CD1c-positive myeloid dendritic cell (primary cell): Measurements from ENCODE around the gene CXCL5.
"Not testable (repeated sequence)": the region's sequence is repeated elsewhere in the genome, so short reads cannot be mapped to it uniquely, and the experiment has no call there.

Experiments used
- DNase-seq: peaks from one replicate; pipeline ENCODE4 v3.0.0-alpha.2; 2016; ENCODE audit errors: extremely low spot score

Gene CXCL5

GRCh38 chr4:74015126-74015780 is 16.8 kb upstream of the CXCL5 start:
- DNase-seq, result no peak

- DNase-seq, result no peak
These were observed 15.9 kb upstream of the CXCL5 start for GRCh38 chr4:74014332-74014731.

DNA sequence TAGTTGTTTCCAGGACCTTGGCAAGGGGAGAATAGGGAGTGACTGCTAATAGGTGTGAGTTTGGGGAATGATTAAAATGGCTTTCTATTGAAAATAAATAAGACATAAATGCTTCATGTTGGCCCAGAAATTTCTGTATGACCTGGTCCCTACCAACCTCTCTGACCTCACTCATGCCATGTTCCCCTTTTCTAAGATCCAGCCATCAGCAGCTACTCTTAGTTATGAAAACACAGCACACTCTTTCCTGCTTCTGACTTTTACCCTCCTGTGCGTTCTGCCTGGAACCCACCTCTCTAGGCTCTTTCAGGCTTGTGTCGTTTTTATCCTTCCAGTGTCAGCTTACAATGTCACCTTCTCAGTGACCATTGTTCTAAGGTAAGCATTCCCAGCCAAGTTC is 14.8 kb upstream of the CXCL5 start:
- no peak for DNase-seq

DNA sequence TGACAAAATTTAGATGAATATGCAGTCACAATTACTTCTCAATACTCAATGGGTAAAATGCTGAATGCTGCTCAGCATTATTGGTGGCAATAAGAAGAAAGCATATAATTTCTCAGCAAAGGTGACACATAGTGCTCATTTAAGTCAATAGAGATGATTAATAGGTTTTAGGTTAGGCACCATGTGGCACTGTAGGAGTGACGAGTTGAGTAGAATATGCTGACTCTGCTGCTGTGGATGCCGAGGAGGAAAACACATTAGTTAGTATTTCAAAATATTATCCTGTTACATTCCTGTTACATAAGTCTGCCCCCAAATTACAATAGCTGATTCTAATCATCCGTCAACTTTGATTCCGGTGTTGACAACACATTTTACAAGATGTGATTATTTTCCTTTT is 13.7 kb upstream of the CXCL5 start:
- no peak for DNase-seq

DNA sequence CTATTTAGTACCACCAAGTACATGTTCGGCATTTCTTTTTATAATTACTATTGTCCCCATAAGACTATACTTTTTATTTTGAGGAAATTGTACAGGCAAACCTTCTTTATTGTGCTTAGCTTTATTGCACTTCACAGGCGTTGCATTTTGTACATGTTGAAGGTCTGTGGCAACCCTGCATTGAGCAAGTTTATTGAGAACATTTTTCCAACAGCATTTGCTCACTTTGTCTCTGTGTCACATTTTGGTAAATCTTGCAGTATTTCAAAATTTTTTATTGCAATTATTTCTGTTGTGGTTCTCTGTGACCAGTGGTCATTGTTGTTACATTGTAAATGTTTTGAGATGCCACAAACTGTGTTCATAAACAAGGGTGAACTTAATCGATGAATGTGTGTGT is 10.8 kb upstream of the CXCL5 start:
- no peak for DNase-seq

GRCh38 chr4:74006009-74006476 is 7.6 kb upstream of the CXCL5 start:
- DNase-seq, result no peak

- no peak for DNase-seq
These were observed 7.1 kb upstream of the CXCL5 start for GRCh38 chr4:74005528-74005927.

DNA sequence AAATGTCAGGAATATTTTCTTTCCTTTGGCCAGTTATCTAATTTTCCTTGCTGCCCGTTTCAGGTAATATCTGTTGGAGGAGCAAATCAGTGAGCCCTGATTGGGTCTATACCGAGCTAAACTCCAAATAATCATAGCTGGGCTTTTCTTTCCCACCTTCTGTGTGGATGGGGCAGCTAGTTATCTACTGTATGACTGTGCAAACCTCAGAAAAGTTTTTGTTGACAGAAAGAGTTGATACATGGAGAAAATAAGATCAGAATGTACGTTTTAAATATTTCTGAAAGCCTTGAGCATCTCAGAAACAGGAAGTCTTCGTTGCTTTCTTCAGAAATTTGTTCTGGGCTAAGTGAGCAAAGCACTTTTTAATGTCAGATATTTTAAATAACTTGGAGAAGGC is 6.2 kb upstream of the CXCL5 start:
- no peak for DNase-seq

DNA sequence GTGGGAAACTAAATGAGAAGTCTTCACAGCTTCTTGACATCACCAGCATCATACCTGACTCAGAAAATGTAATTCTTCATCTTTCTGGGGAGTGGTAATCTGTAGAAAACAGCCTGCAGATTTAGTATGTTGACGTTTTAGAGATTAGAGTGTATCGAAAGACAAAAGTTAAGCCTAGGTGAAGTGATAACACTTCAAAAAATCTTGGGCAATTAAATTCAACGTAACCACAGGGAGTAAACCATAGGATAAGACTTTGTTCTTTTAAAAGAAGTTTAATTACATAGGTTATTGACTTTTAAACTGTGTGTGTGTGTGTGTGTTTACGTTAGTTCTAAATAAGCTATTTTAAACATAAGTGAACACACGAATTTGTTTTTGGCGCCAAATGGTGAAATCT is 1.8 kb upstream of the CXCL5 start:
- no peak for DNase-seq

- no peak for DNase-seq
These were observed 6.4 kb downstream of the CXCL5 start for GRCh38 chr4:73992050-73992449.

GRCh38 chr4:73991742-73992000 is 6.8 kb downstream of the CXCL5 start:
- DNase-seq, result no peak

- no peak for DNase-seq
These were observed 7.3 kb downstream of the CXCL5 start for GRCh38 chr4:73990988-73991741.

- no peak for DNase-seq
These were observed 8.5 kb downstream of the CXCL5 start for GRCh38 chr4:73989928-73990327.

DNA sequence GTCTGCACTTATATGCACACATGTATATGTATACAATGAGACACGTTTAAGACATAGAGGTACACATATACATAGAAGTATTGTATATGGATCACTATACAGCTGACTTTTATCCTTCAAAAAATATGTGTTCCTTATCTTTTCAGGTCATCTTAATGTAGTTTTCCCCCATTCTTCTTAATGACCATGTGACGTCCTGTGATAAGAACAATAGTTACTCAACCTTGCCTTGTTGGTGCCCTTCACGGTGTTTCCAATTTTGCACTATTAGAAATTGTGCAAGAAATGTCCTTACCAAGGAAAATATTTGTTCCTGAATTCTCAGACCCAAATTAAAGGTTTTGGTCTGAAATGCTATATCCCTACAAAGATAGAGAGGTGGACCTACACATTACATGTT is 9.4 kb downstream of the CXCL5 start:
- DNase-seq, result no peak

- no peak for DNase-seq
These were observed 10.4 kb downstream of the CXCL5 start, which contains the start of gene PPBP for GRCh38 chr4:73988061-73988460. TSS of gene PPBP (minus strand) at chr4:73988190. CDS start at chr4:73988103, 87 bp downstream.

GRCh38 chr4:73985528-73985852 is 13.0 kb downstream of the CXCL5 start:
- DNase-seq, result no peak

DNA sequence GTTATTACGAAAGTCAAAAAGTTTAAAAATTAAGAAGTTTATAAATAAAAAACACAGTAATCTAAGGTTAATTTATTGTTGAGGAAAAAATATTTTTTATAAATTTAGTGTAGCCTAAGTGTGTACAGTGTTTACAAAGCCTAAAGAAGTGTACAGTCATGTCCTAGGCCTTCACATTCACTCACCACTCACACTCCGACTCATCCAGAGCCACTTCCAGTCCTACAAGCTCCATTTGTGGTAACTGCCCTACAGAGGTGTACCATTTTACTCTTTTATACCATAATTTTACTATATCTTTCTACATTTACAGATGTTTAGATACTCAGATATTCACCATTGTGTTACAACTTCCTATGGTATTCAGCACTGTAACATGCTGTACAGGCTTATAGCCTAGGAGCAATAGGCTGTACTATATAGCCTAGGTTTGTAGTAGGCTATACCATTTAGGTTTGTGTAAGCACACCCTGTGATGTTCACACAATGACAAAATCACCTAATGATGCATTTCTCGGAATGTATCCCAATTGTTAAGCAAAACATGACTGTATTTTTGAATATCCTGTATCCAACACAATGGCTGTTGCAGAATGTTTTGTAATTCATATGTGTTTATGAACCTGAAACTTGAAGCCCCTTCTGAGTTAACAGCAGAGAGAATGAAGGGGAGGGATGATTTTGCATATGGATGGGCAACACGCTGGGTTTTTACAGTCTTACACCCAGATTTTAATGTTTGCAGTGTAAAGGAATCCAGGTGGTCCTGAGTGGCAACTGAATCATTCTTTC is 13.5 kb downstream of the CXCL5 start:
- no peak for DNase-seq

DNA sequence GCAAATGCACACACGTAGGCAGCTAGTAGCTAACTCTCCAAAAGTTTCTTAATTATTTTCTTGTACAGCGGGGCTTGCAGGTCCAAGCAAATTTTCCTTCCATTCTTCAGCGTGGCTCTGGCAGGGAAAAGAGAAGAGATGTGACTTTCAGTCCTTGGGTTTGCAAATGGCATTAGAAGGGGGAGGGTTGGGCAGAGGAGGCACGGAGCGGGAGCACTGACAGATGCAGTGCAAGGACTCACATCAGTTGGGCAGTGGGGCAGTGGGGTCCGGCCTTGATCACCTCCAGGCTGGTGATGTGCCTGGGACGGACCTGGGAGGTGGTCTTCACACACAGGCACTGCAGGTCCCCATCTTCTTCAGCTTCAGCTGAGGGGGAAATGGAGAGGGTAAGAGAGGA is 17.3 kb downstream of the CXCL5 start:
- DNase-seq, result not testable (repeated sequence)

DNA sequence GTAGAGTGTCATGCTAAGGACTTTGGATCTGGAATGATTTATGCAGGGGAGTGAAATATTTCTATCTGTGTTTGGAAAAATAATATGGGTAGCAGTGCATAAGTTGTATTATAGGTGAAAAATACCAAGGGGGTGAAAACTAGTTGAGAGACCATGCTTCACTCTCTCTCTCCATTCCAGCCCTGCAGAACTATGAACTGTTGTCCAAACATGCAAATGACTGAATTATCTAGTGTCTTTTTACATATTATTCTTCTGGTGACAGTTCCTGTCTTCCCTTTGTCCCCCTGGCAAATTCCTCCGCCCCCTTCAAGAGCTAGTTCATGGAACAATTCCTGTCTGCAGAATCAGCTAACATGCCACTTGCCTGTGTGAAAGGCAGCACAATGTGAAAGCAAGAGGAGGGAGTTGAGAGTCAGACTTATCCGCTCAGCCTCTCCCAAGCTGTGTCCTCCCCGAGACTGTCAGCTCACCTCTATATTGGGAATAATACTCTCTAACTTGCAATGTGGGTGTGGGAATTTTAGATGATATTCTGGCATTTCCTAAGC is 19.0 kb downstream of the CXCL5 start:
- no peak for DNase-seq

- DNase-seq, result no peak
These were observed 19.6 kb downstream of the CXCL5 start for GRCh38 chr4:73978886-73979285.

DNA sequence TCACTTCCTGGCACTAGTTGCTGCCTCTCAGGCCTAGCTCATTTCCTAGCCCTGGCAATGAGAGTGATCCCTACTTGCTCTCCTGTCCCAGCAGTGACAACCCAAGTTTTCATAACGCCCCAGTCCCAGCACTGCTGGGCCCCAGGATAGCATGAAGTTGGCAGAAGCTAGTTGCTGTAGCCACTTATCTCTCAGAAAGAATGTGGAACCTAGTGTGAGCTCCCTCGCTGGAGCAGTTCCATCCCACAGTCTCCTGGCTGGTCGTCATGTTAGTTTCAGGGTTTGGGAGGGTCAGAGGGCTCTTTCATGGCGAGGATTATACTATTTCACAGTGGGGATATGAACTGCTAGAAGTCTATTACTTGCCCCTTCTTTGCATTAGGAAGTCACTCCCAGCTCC is 21.8 kb downstream of the CXCL5 start:
- no peak for DNase-seq

DNA sequence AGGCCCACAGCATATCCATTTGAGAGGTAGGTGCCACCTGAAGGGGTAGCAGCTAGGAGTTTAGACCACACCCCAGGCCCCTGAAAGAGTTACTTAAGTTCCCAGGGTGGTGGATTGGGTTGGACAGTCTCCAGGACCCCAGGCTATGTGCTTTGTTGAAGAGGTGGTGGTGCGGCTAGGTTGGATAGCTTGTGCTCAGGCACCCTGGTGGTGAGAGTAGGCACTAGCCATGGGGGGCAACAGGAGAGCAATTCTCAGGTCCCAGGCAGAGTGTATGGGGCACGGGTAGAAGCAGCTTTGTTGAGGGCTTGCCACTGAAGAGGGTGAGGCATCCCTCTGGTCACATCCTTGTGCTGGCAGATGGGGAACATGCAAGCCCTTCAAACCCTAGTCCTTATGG is 22.3 kb downstream of the CXCL5 start:
- DNase-seq, result no peak

DNA sequence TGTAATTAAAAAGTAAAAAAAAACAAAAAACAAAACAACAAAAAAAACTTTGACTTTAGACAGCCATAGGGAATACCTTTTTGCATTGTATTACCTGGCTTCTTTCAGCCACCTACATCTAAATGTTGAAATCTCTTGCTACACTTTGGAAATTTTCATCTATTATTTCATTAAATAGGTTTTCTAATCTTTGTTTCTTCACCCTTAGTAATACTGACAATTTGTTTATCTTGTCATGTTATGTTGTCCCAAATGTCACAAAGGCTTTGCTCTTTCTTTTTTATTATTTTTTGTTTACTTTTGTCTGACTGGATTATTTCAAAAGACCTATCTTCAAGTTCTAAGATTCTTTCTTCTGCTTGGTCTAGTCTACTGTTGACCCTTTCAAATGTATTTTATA is 24.1 kb downstream of the CXCL5 start:
- no peak for DNase-seq
